H9 (cell line): ENCODE results near the gene NCKAP5. TPM values are rescaled to one million over a fixed set of nuclear protein-coding genes. Genes with fewer than 3 reads are reported as not detected.

ENCODE experiments used
- DNase-seq: peaks from one replicate; pipeline ENCODE4 v3.0.0-alpha.2; 2017
- H2AFZ ChIP-seq: one replicate; pipeline ENCODE4 v1.6.1; 2013; ENCODE audit warnings: mild to moderate bottlenecking, low read length, control low read depth, moderate library complexity
- H2AK5ac ChIP-seq: 2 replicates; pipeline ENCODE4 v1.6.1; 2013; ENCODE audit warnings: low read length, control low read depth, mixed read lengths; ENCODE audit not compliant: insufficient read length
- H2BK120ac ChIP-seq: one replicate; pipeline ENCODE4 v1.6.1; 2013; ENCODE audit warnings: low read depth, mild to moderate bottlenecking, low read length, control low read depth, inconsistent platforms; ENCODE audit not compliant: poor library complexity, severe bottlenecking
- H2BK12ac ChIP-seq: 2 replicates; pipeline ENCODE4 v1.6.1; 2013; ENCODE audit warnings: low read length, control low read depth, mixed read lengths, low read depth; ENCODE audit not compliant: insufficient read length
- H2BK15ac ChIP-seq: 2 replicates; pipeline ENCODE4 v1.6.1; 2013; ENCODE audit warnings: low read depth, low read length, control low read depth
- H2BK20ac ChIP-seq: one replicate; pipeline ENCODE4 v1.6.1; 2013; ENCODE audit warnings: low read depth, mild to moderate bottlenecking, low read length, control low read depth, inconsistent platforms; ENCODE audit not compliant: poor library complexity, severe bottlenecking
- H2BK5ac ChIP-seq: 2 replicates; pipeline ENCODE4 v1.6.1; 2013; ENCODE audit warnings: low read length, control low read depth, mixed read lengths; ENCODE audit not compliant: insufficient read length
- H3K14ac ChIP-seq: 2 replicates; pipeline ENCODE4 v1.6.1; 2013; ENCODE audit warnings: low read length, control low read depth; ENCODE audit not compliant: insufficient read depth
- H3K18ac ChIP-seq: 2 replicates; pipeline ENCODE4 v1.6.1; 2013; ENCODE audit warnings: low read depth, mild to moderate bottlenecking, mixed read lengths, low read length, control low read depth; ENCODE audit not compliant: insufficient read length
- H3K23ac ChIP-seq: 2 replicates; pipeline ENCODE4 v1.6.1; 2013; ENCODE audit warnings: low read length, control low read depth, mixed read lengths, low read depth; ENCODE audit not compliant: insufficient read length
- H3K23me2 ChIP-seq: 2 replicates; pipeline ENCODE4 v1.6.1; 2013; ENCODE audit warnings: low read depth, mild to moderate bottlenecking, mixed read lengths, low read length, control low read depth; ENCODE audit not compliant: insufficient read length, poor library complexity, severe bottlenecking
- H3K27ac ChIP-seq: 2 replicates; pipeline ENCODE4 v1.5.1; 2013; ENCODE audit warnings: low read length, control low read depth, mixed read lengths, low read depth; ENCODE audit not compliant: insufficient read length
- H3K27me3 ChIP-seq: 2 replicates; pipeline ENCODE4 v1.6.1; 2013; ENCODE audit warnings: low read length, control low read depth, inconsistent platforms; ENCODE audit not compliant: insufficient read depth
- H3K4ac ChIP-seq: 2 replicates; pipeline ENCODE4 v1.6.1; 2013; ENCODE audit warnings: low read depth, mild to moderate bottlenecking, control low read depth, inconsistent platforms, low read length, moderate library complexity
- H3K4me1 ChIP-seq: 2 replicates; pipeline ENCODE4 v1.6.1; 2013; ENCODE audit warnings: low read length, control low read depth, inconsistent platforms; ENCODE audit not compliant: insufficient read depth
- H3K4me2 ChIP-seq: 2 replicates; pipeline ENCODE4 v1.6.1; 2013; ENCODE audit warnings: low read length, control low read depth, mixed read lengths; ENCODE audit not compliant: insufficient read length, insufficient read depth
- H3K56ac ChIP-seq: 2 replicates; pipeline ENCODE4 v1.6.1; 2013; ENCODE audit warnings: low read depth, mild to moderate bottlenecking, mixed read lengths, low read length, control low read depth; ENCODE audit not compliant: insufficient read length
- H3K79me1 ChIP-seq: 2 replicates; pipeline ENCODE4 v1.6.1; 2013; ENCODE audit warnings: low read depth, mild to moderate bottlenecking, moderate library complexity, low read length, control low read depth, inconsistent platforms; ENCODE audit not compliant: insufficient read depth, poor library complexity, severe bottlenecking
- H3K79me2 ChIP-seq: 2 replicates; pipeline ENCODE4 v1.6.1; 2013; ENCODE audit warnings: low read length, control low read depth, inconsistent platforms; ENCODE audit not compliant: insufficient read depth
- H3K9ac ChIP-seq: 2 replicates; pipeline ENCODE4 v1.6.1; 2013; ENCODE audit warnings: low read length, control low read depth, mixed read lengths; ENCODE audit not compliant: insufficient read length; ENCODE audit errors: extremely low read depth
- H3K9me3 ChIP-seq: one replicate; pipeline ENCODE4 v1.6.1; 2013; ENCODE audit warnings: low read depth, low read length, inconsistent platforms; ENCODE audit not compliant: control insufficient read depth
- H3T11ph ChIP-seq: one replicate; pipeline ENCODE4 v1.6.1; 2013; ENCODE audit warnings: mild to moderate bottlenecking, low read length, control low read depth, inconsistent platforms
- H4K20me1 ChIP-seq: one replicate; pipeline ENCODE4 v1.6.1; 2013; ENCODE audit not compliant: control insufficient read depth, insufficient read length, insufficient read depth
- H4K5ac ChIP-seq: 2 replicates; pipeline ENCODE4 v1.6.1; 2013; ENCODE audit warnings: low read depth, mild to moderate bottlenecking, mixed read lengths, low read length, control low read depth; ENCODE audit not compliant: insufficient read length
- H4K8ac ChIP-seq: replicated peaks from 2 replicates; pipeline ENCODE4 v1.6.1; 2013; ENCODE audit warnings: low read length, control low read depth, mixed read lengths, low read depth; ENCODE audit not compliant: insufficient read length
- H4K91ac ChIP-seq: 2 replicates; pipeline ENCODE4 v1.6.1; 2013; ENCODE audit warnings: low read depth, mild to moderate bottlenecking, moderate library complexity, mixed read lengths, low read length, control low read depth; ENCODE audit not compliant: insufficient read length
- H3K27ac Mint-ChIP-seq, 3 experiments: 2 replicates in 2 of 3; 3 replicates in 1 of 3; pipeline ENCODE4 v1.8.0; 2020 to 2021; ENCODE audit warnings: mixed read lengths in 3 of 3, mild to moderate bottlenecking in 1 of 3, moderate library complexity in 1 of 3
- H3K27me3 Mint-ChIP-seq: 2 replicates; pipeline ENCODE4 v1.8.0; 2021; ENCODE audit warnings: low read depth, mild to moderate bottlenecking, moderate library complexity, mixed read lengths
- H3K36me3 Mint-ChIP-seq, 3 experiments: 2 replicates in 2 of 3; 3 replicates in 1 of 3; pipeline ENCODE4 v1.8.0; 2020 to 2021; ENCODE audit warnings: low read depth in 3 of 3, mixed read lengths in 3 of 3; ENCODE audit not compliant: insufficient read depth in 1 of 3
- H3K4me1 Mint-ChIP-seq, 2 experiments: 2 replicates each; pipeline ENCODE4 v1.8.0; 2020; ENCODE audit warnings: mixed read lengths in 2 of 2
- H3K4me3 Mint-ChIP-seq, 2 experiments: 2 replicates in 1 of 2; 3 replicates in 1 of 2; pipeline ENCODE4 v1.8.0; 2020 to 2021; ENCODE audit warnings: mild to moderate bottlenecking in 2 of 2, mixed read lengths in 2 of 2, moderate library complexity in 1 of 2
- H3K9me3 Mint-ChIP-seq, 2 experiments: 2 replicates in 1 of 2; 3 replicates in 1 of 2; pipeline ENCODE4 v1.8.0; 2020; ENCODE audit warnings: mild to moderate bottlenecking in 2 of 2, mixed read lengths in 2 of 2, moderate library complexity in 1 of 2
- total RNA-seq: library from RNA; stranded (reverse); gene quantifications from 2 replicates; pipeline ENCODE4 v1.2.1, GENCODE V29; 2021
- TF ChIP-seq, protein P1 (sequence below): fragments of 200-600 bp; sonication (generic); conservative IDR thresholded peaks from 3 replicates; pipeline ENCODE4 v1.8.0; 2021; ENCODE audit warnings: antibody characterized with exemption, mild to moderate bottlenecking

The NCKAP5 gene
- total RNA-seq, 1 experiment from 2014 or later, result 0.26 TPM

DNA sequence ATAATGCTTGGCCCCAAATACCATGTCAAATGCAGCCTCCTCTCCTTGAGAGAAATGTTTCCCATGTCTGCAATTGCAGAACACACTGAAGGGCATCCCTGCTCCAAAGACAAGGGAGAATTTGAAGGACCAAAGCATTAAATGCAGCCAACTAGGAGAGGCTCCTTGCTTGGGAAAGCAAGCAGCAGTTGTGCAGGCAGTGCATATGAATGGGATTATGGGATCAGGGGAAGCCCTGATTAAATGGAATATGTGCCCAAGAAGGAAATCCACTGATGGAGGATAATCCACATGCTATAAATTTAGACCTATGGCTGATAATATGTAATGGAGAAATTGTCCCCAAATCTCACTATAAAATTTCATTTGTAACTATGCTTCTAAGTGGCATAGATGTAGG lies 116.1 kb downstream of the NCKAP5 start:
- Mint-ChIP-seq H3K4me1 (peaks cover 3 to 7% of the 10 kb centered on the region in 2 experiments; a peak in 2 of 4 replicates), H3K27ac (no peak overlapping the region), H3K4me3 (no peak overlapping the region), H3K36me3 (no peaks in the 10 kb centered on the region), H3K9me3 (no peaks in the 10 kb centered on the region), H3K27me3 (no peaks in the 10 kb centered on the region)
- Histone ChIP-seq H2BK120ac (no peak overlapping the region), H4K8ac (no peak overlapping the region), H3K4me1 (no peaks in the 10 kb centered on the region), H2BK5ac (no peak overlapping the region), H3K14ac (no peak overlapping the region), H3K79me2 (no peaks in the 10 kb centered on the region), H3K79me1 (no peaks in the 10 kb centered on the region), H3K9ac (no peak overlapping the region), H4K91ac (no peak overlapping the region), H4K5ac (no peak overlapping the region), H3K4me2 (no peak overlapping the region), H3K9me3 (no peaks in the 10 kb centered on the region), H3K23me2 (no peaks in the 10 kb centered on the region), H4K20me1 (no peaks in the 10 kb centered on the region), H2AFZ (no peak overlapping the region), H3K56ac (no peak overlapping the region), H3K18ac (no peak overlapping the region), H2AK5ac (no peak overlapping the region), H2BK15ac (no peak overlapping the region), H2BK20ac (no peak overlapping the region), H3K23ac (no peak overlapping the region), H2BK12ac (no peak overlapping the region), H3T11ph (no peak overlapping the region), H3K27me3 (no peaks in the 10 kb centered on the region), H3K4ac (no peak overlapping the region), H3K27ac (no peak overlapping the region)
- TF ChIP-seq, protein P1, sequence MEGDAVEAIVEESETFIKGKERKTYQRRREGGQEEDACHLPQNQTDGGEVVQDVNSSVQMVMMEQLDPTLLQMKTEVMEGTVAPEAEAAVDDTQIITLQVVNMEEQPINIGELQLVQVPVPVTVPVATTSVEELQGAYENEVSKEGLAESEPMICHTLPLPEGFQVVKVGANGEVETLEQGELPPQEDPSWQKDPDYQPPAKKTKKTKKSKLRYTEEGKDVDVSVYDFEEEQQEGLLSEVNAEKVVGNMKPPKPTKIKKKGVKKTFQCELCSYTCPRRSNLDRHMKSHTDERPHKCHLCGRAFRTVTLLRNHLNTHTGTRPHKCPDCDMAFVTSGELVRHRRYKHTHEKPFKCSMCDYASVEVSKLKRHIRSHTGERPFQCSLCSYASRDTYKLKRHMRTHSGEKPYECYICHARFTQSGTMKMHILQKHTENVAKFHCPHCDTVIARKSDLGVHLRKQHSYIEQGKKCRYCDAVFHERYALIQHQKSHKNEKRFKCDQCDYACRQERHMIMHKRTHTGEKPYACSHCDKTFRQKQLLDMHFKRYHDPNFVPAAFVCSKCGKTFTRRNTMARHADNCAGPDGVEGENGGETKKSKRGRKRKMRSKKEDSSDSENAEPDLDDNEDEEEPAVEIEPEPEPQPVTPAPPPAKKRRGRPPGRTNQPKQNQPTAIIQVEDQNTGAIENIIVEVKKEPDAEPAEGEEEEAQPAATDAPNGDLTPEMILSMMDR, result no peak
- no peak for DNase-seq
